IMR-90 (cell line): Measurements from ENCODE around the gene ERICH6. TPM values are rescaled to one million over a fixed set of nuclear protein-coding genes. Genes with fewer than 3 reads are reported as not detected.

Experiments
- ATAC-seq: fragments of 200-7000 bp; cut with Tn5 transposase; 2 replicates; pipeline ENCODE4 v1.9.1; 2020; ENCODE audit warnings: low read depth, mild to moderate bottlenecking, moderate library complexity
- BruUV-seq: library from RNA; stranded (reverse); fragments of 400-500 nt; replicated peaks from 2 replicates; lab custom pipeline; 2021; lab: Mats Ljungman, UMichigan
- CTCF ChIA-PET: fragments of 300-600 bp; formaldehyde crosslinking; extraction: SDS; loops from one replicate; lab custom pipeline; 2021; ENCODE audit warnings: antibody characterized with exemption; lab: Yijun Ruan, JAX
- POLR2A ChIA-PET: fragments of 300-600 bp; sonication (Branson Sonifier 250); formaldehyde crosslinking; loops from one replicate; lab custom pipeline; 2022; ENCODE audit warnings: antibody characterized with exemption; ENCODE audit not compliant: unreplicated experiment; lab: Charles Lee
- DNase-seq: peaks from one replicate; pipeline ENCODE4 v3.0.0; 2013
- H2AFZ ChIP-seq: replicated peaks from 2 replicates; pipeline ENCODE3; 2013; ENCODE audit warnings: low read length, mild to moderate bottlenecking; ENCODE audit not compliant: poor library complexity
- H2AK5ac ChIP-seq: 2 replicates; pipeline ENCODE4 v1.6.1; 2013; ENCODE audit warnings: low read depth, low read length, inconsistent platforms
- H2AK9ac ChIP-seq: replicated peaks from 2 replicates; pipeline ENCODE3; 2013; ENCODE audit warnings: mild to moderate bottlenecking, low read depth, low read length, moderate library complexity; ENCODE audit not compliant: poor library complexity
- H2BK120ac ChIP-seq: 2 replicates; pipeline ENCODE4 v1.6.1; 2013; ENCODE audit warnings: low read depth, low read length, inconsistent platforms
- H2BK15ac ChIP-seq: 3 replicates; pipeline ENCODE4 v1.6.1; 2013; ENCODE audit warnings: low read depth, low read length, inconsistent platforms
- H2BK20ac ChIP-seq: 2 replicates; pipeline ENCODE4 v1.6.1; 2013; ENCODE audit warnings: low read depth, mild to moderate bottlenecking, inconsistent platforms, low read length, moderate library complexity
- H2BK5ac ChIP-seq: 2 replicates; pipeline ENCODE4 v1.6.1; 2013; ENCODE audit warnings: mild to moderate bottlenecking, low read depth, low read length, inconsistent platforms; ENCODE audit not compliant: poor library complexity, severe bottlenecking
- H3K14ac ChIP-seq: replicated peaks from 2 replicates; pipeline ENCODE4 v1.6.1; 2013; ENCODE audit warnings: low read depth, low read length, inconsistent platforms
- H3K18ac ChIP-seq: 2 replicates; pipeline ENCODE4 v1.6.1; 2013; ENCODE audit warnings: low read depth, low read length, control low read depth
- H3K23ac ChIP-seq: 2 replicates; pipeline ENCODE4 v1.6.1; 2013; ENCODE audit warnings: low read depth, low read length, inconsistent platforms
- H3K27ac ChIP-seq: 2 replicates; pipeline ENCODE4 v1.5.1; 2013; ENCODE audit warnings: mild to moderate bottlenecking, control low read depth, low read length; ENCODE audit not compliant: insufficient read depth
- H3K27me3 ChIP-seq: 2 replicates; pipeline ENCODE4 v1.6.1; 2013; ENCODE audit warnings: low read length; ENCODE audit not compliant: control insufficient read depth, insufficient read depth
- H3K36me3 ChIP-seq: 2 replicates; pipeline ENCODE4 v1.6.1; 2013; ENCODE audit warnings: low read length, mixed read lengths; ENCODE audit not compliant: control insufficient read depth, insufficient read depth
- H3K4ac ChIP-seq: 2 replicates; pipeline ENCODE4 v1.6.1; 2013; ENCODE audit warnings: low read depth, low read length, inconsistent platforms
- H3K4me1 ChIP-seq: 2 replicates; pipeline ENCODE4 v1.6.1; 2013; ENCODE audit warnings: low read length, mixed read lengths; ENCODE audit not compliant: control insufficient read depth, insufficient read depth
- H3K4me2 ChIP-seq: 2 replicates; pipeline ENCODE4 v1.6.1; 2013; ENCODE audit warnings: low read depth, mild to moderate bottlenecking, control low read depth, low read length, moderate library complexity
- H3K4me3 ChIP-seq: 2 replicates; pipeline ENCODE4 v1.5.1; 2013; ENCODE audit warnings: low read depth, mild to moderate bottlenecking, control low read depth, low read length, moderate library complexity; ENCODE audit not compliant: insufficient read depth
- H3K56ac ChIP-seq: 2 replicates; pipeline ENCODE4 v1.6.1; 2013; ENCODE audit warnings: low read length, inconsistent platforms; ENCODE audit not compliant: insufficient read depth; ENCODE audit errors: extremely low read depth
- H3K79me1 ChIP-seq, 2 experiments: 2 replicates each; pipeline ENCODE4 v1.6.1; 2013; ENCODE audit warnings: low read length in 2 of 2, inconsistent platforms in 1 of 2, low read depth in 1 of 2
- H3K9ac ChIP-seq: 2 replicates; pipeline ENCODE4 v1.6.1; 2013; ENCODE audit warnings: low read depth, low read length, control low read depth
- H3K9me1 ChIP-seq: 2 replicates; pipeline ENCODE4 v1.6.1; 2013; ENCODE audit warnings: low read length, inconsistent platforms; ENCODE audit not compliant: insufficient read depth
- H3K9me3 ChIP-seq: 2 replicates; pipeline ENCODE4 v1.6.1; 2013; ENCODE audit warnings: low read length; ENCODE audit not compliant: control insufficient read depth, insufficient read depth
- H4K20me1 ChIP-seq: 2 replicates; pipeline ENCODE4 v1.6.1; 2013; ENCODE audit warnings: low read length, inconsistent platforms; ENCODE audit not compliant: insufficient read depth
- H4K5ac ChIP-seq: 2 replicates; pipeline ENCODE4 v1.6.1; 2013; ENCODE audit warnings: mild to moderate bottlenecking, low read depth, low read length, control low read depth
- H4K8ac ChIP-seq, 2 experiments: 2 replicates each; pipeline ENCODE4 v1.6.1; 2013; ENCODE audit warnings: low read depth in 2 of 2, low read length in 2 of 2, control low read depth in 1 of 2, inconsistent platforms in 1 of 2
- H4K91ac ChIP-seq: 2 replicates; pipeline ENCODE4 v1.6.1; 2013; ENCODE audit warnings: low read depth, low read length, inconsistent platforms; ENCODE audit not compliant: insufficient read depth
- BHLHE40 ChIP-seq: fragments of 150-350 bp; IDR thresholded peaks from 2 replicates; pipeline ENCODE4 v1.6.1; 2016; ENCODE audit warnings: mild to moderate bottlenecking, low read depth, low read length
- CEBPB ChIP-seq: IDR thresholded peaks from 2 replicates; pipeline ENCODE4 v1.6.1; 2012; ENCODE audit warnings: low read depth, low read length, improper control_type of control experiment
- CHD1 ChIP-seq: IDR thresholded peaks from 2 replicates; pipeline ENCODE4 v1.6.1; 2012; ENCODE audit warnings: low read depth, low read length, improper control_type of control experiment
- CTCF ChIP-seq: conservative IDR thresholded peaks from 2 replicates; pipeline ENCODE4 v1.5.1; 2012; ENCODE audit warnings: mild to moderate bottlenecking, low read depth, low read length, improper control_type of control experiment
- ELK1 ChIP-seq: fragments of 150-350 bp; IDR thresholded peaks from 2 replicates; pipeline ENCODE4 v1.6.1; 2016; ENCODE audit warnings: low read depth, mild to moderate bottlenecking, low read length, moderate library complexity, borderline replicate concordance
- FOS ChIP-seq: fragments of 150-350 bp; IDR thresholded peaks from 2 replicates; pipeline ENCODE4 v1.6.1; 2016; ENCODE audit warnings: low read depth, low read length
- MXI1 ChIP-seq: IDR thresholded peaks from 2 replicates; pipeline ENCODE4 v1.6.1; 2012; ENCODE audit warnings: low read depth, mild to moderate bottlenecking, low read length, moderate library complexity, borderline replicate concordance
- NFE2L2 ChIP-seq: fragments of 150-350 bp; IDR thresholded peaks from 2 replicates; pipeline ENCODE4 v1.6.1; 2016; ENCODE audit warnings: low read depth, mild to moderate bottlenecking, low read length
- RFX5 ChIP-seq: IDR thresholded peaks from 2 replicates; pipeline ENCODE4 v1.8.0; 2012; ENCODE audit warnings: low read depth, mild to moderate bottlenecking, low read length, moderate library complexity
- USF2 ChIP-seq: fragments of 150-350 bp; IDR thresholded peaks from 2 replicates; pipeline ENCODE4 v1.6.1; 2017; ENCODE audit warnings: mild to moderate bottlenecking, antibody characterized with exemption, low read length, low read depth
- WGBS, 2 experiments: methylation state at CpG; one replicate each; pipeline versions ENCODE4 v1.1.5 to v1.1.7; 2013; ENCODE audit warnings: missing lambda C conversion rate in 2 of 2; ENCODE audit not compliant: insufficient read length in 1 of 2; ENCODE audit errors: extremely low coverage in 2 of 2; 5-methylcytosine and 5-hydroxymethylcytosine counted together
- dilution Hi-C: fragments of 300-500 bp; cut with HindIII; formaldehyde crosslinking; loops from one replicate; pipeline ENCODE4 v1.14.3; 2018; ENCODE audit warnings: low sequenced_read_pairs; ENCODE audit not compliant: unreplicated experiment
- in situ Hi-C: fragments of 300-500 bp; cut with MboI; formaldehyde crosslinking; loops from 3 replicates; pipeline ENCODE4 v1.14.3; 2019; ENCODE audit warnings: low sequenced_read_pairs, inconsistent platforms, mixed read lengths
- intact Hi-C: fragments of 100-400 bp; cut with micrococcal nuclease; formaldehyde crosslinking; loops from 2 replicates; pipeline ENCODE4 v1.10.0; 2022
- polyA plus RNA-seq, 3 experiments: library from polyadenylated mRNA; depleted of rRNA; stranded (reverse); fragments of >200 nt; gene quantifications; 2 replicates each; pipeline ENCODE4 v1.2.3, GENCODE V29; 2012; ENCODE audit warnings: low replicate concordance in 1 of 3
- total RNA-seq: library from RNA; depleted of rRNA; stranded (reverse); fragments of >200 nt; gene quantifications from 2 replicates; pipeline ENCODE4 v1.2.3, GENCODE V29; 2012

The ERICH6 gene
- total and polyA plus RNA-seq, 2 of the 4 experiments (the other 2 are of a cell fraction), result under 0.01 TPM; not detected in 1

- H4K5ac ChIP-seq, result no peak overlapping the region
- TF ChIP-seq RFX5, result no peak
- TF ChIP-seq CEBPB, result no peak
- no peak for TF ChIP-seq USF2
- TF ChIP-seq ELK1, result no peak
- TF ChIP-seq CHD1, result no peak
- TF ChIP-seq FOS, result no peak
- no peak for TF ChIP-seq NFE2L2
- no peak for TF ChIP-seq BHLHE40
- no peak for TF ChIP-seq CTCF
- TF ChIP-seq MXI1, result no peak
- no peak for ATAC-seq
- 0 out of 4 replicates have a peak overlapping the region, but pooled peaks of 1 of the 2 experiments have one; percentile 11 for H4K8ac ChIP-seq
- DNase-seq, result no peak
- no peak overlapping the region for H2BK120ac ChIP-seq
- H3K27me3 ChIP-seq, result no peaks in the 10 kb centered on the region
- H3K4me3 ChIP-seq, result no peak overlapping the region
- H3K18ac ChIP-seq, result no peak overlapping the region
- no peak overlapping the region for H4K91ac ChIP-seq
- no TSS peak for BruUV-seq
- H3K9ac ChIP-seq, result no peak overlapping the region
- H2AK9ac ChIP-seq, result no peak overlapping the region
- H3K36me3 ChIP-seq, result peaks cover 17% of the 10 kb centered on the region
- H3K23ac ChIP-seq, result no peak overlapping the region
- POLR2A ChIA-PET, result no interaction called here
- H3K9me1 ChIP-seq, result peaks cover 28% of the 10 kb centered on the region
- H2BK5ac ChIP-seq, result no peak overlapping the region
- H4K20me1 ChIP-seq, result peaks cover 79% of the 10 kb centered on the region
- no peak overlapping the region for H3K27ac ChIP-seq
- no peaks in the 10 kb centered on the region for H3K9me3 ChIP-seq
- H3K4ac ChIP-seq, result no peak overlapping the region
- intact Hi-C loops (no loop called here), dilution Hi-C loops (no loop called here), in situ Hi-C loops (no loop called here)
- H3K4me1 ChIP-seq, result peaks cover 14% of the 10 kb centered on the region
- CTCF ChIA-PET, result no interaction called here
- H2AK5ac ChIP-seq, result no peak overlapping the region
- H3K56ac ChIP-seq, result no peak overlapping the region
- H3K14ac ChIP-seq, result no peak overlapping the region
- no CpG with 5 or more reads among the region's 1 CpG for WGBS, 2 experiments
- no peak overlapping the region for H2AFZ ChIP-seq
- peaks cover 43 to 91% of the 10 kb centered on the region in 2 experiments for H3K79me1 ChIP-seq
- no peak overlapping the region for H3K4me2 ChIP-seq
- no peak overlapping the region for H2BK20ac ChIP-seq
- no peak overlapping the region for H2BK15ac ChIP-seq
Measured at GRCh38 chr3:150744919-150745211, 41.1 kb upstream of the ERICH6 start.
